Left ventricle myocardium inferior (tissue), 1 donor: Measurements from ENCODE around the gene CTSC. TPM values are rescaled to one million over a fixed set of nuclear protein-coding genes. Genes with fewer than 3 reads are reported as not detected.

Source experiments
- DNase-seq: peaks from one replicate; pipeline ENCODE4 v3.0.0-alpha.2; 2020
- H3K27ac ChIP-seq: fragments of 200-600 bp; replicated peaks from 2 replicates; pipeline ENCODE4 v1.8.0; 2021
- H3K27me3 ChIP-seq: fragments of 200-600 bp; 2 replicates; pipeline ENCODE4 v1.8.0; 2021; ENCODE audit warnings: low read depth
- H3K36me3 ChIP-seq: fragments of 200-600 bp; 2 replicates; pipeline ENCODE4 v1.8.0; 2021
- H3K4me1 ChIP-seq: fragments of 200-600 bp; 2 replicates; pipeline ENCODE4 v1.8.0; 2021
- H3K4me3 ChIP-seq: fragments of 200-600 bp; 2 replicates; pipeline ENCODE4 v1.8.0; 2021; ENCODE audit warnings: mild to moderate bottlenecking, moderate library complexity
- H3K9me3 ChIP-seq: fragments of 200-600 bp; replicated peaks from 2 replicates; pipeline ENCODE4 v1.8.0; 2021
- CTCF ChIP-seq: fragments of 200-600 bp; IDR thresholded peaks from 2 replicates; pipeline ENCODE4 v1.8.0; 2021; ENCODE audit warnings: antibody characterized with exemption, mild to moderate bottlenecking, borderline replicate concordance
- intact Hi-C: fragments of 100-400 bp; cut with micrococcal nuclease; formaldehyde crosslinking; loops from one replicate; pipeline ENCODE4 v1.11.0; 2022
- total RNA-seq: library from RNA; stranded (reverse); fragmentation: NEBNext Ultra II Directional; extraction: Animal tissue kit (Norgen Biotek cat#: 25700); gene quantifications from one replicate; pipeline ENCODE4 v1.2.1, GENCODE V29; 2021
- donor health status: DM: no; HTN: yes; CAD: no; lungs with severe emphysema.

The CTSC gene
- total RNA-seq, 1 donor from 2014 or later = 20.0 TPM

GRCh38 chr11:88332851-88333250 lies 4.7 kb downstream of the CTSC start:
- DNase-seq = no peak
- Histone ChIP-seq H3K27me3 (no peaks in the 10 kb centered on the region), H3K36me3 (peaks cover 9% of the 10 kb centered on the region), H3K27ac (no peak overlapping the region), H3K4me3 (no peak overlapping the region), H3K9me3 (no peaks in the 10 kb centered on the region), H3K4me1 (peaks cover 14% of the 10 kb centered on the region)
- intact Hi-C loops = no loop called here
- no peak for TF ChIP-seq CTCF

GRCh38 chr11:88330826-88331428 lies 6.6 kb downstream of the CTSC start:
- H3K4me3 ChIP-seq = no peak overlapping the region
- no peaks in the 10 kb centered on the region for H3K9me3 ChIP-seq
- H3K27ac ChIP-seq = no peak overlapping the region
- no peaks in the 10 kb centered on the region for H3K27me3 ChIP-seq
- H3K36me3 ChIP-seq = peaks cover 9% of the 10 kb centered on the region
- H3K4me1 ChIP-seq = no peaks in the 10 kb centered on the region
- DNase-seq = no peak
- intact Hi-C loops = no loop called here
- no peak for TF ChIP-seq CTCF

GRCh38 chr11:88329563-88330250 lies 7.8 kb downstream of the CTSC start:
- Histone ChIP-seq H3K4me1 (no peaks in the 10 kb centered on the region), H3K27ac (no peak overlapping the region), H3K4me3 (no peak overlapping the region), H3K27me3 (no peaks in the 10 kb centered on the region), H3K9me3 (no peaks in the 10 kb centered on the region), H3K36me3 (peaks cover 9% of the 10 kb centered on the region)
- no peak for DNase-seq
- no peak for TF ChIP-seq CTCF
- intact Hi-C loops = no loop called here

GRCh38 chr11:88327462-88328143 lies 9.9 kb downstream of the CTSC start:
- Histone ChIP-seq H3K36me3 (no peaks in the 10 kb centered on the region), H3K4me1 (no peaks in the 10 kb centered on the region), H3K9me3 (no peaks in the 10 kb centered on the region), H3K27ac (no peak overlapping the region), H3K27me3 (no peaks in the 10 kb centered on the region), H3K4me3 (no peak overlapping the region)
- no peak for DNase-seq
- intact Hi-C loops = no loop called here
- no peak for TF ChIP-seq CTCF

GRCh38 chr11:88327061-88327460 lies 10.5 kb downstream of the CTSC start:
- no peak for DNase-seq
- H3K27ac ChIP-seq = no peak overlapping the region
- H3K9me3 ChIP-seq = no peaks in the 10 kb centered on the region
- intact Hi-C loops = no loop called here
- H3K36me3 ChIP-seq = no peaks in the 10 kb centered on the region
- no peak overlapping the region for H3K4me3 ChIP-seq
- TF ChIP-seq CTCF = no peak
- H3K4me1 ChIP-seq = no peaks in the 10 kb centered on the region
- no peaks in the 10 kb centered on the region for H3K27me3 ChIP-seq
